RPMI7951 (cell line): ENCODE results near the gene FBXO41. TPM values are rescaled to one million over a fixed set of nuclear protein-coding genes. Genes with fewer than 3 reads are reported as not detected.

Experiments used
- DNase-seq: peaks from one replicate; pipeline ENCODE4 v3.0.0-alpha.2; 2012; ENCODE audit warnings: low read depth
- total RNA-seq: library from RNA; depleted of rRNA; stranded (reverse); fragments of >200 nt; shearing (Covaris generic); gene quantifications from 2 replicates; pipeline ENCODE4 v1.2.3, GENCODE V29; 2014

Gene FBXO41
- total RNA-seq, 1 experiment from 2014 or later, result 1.1 TPM

DNA sequence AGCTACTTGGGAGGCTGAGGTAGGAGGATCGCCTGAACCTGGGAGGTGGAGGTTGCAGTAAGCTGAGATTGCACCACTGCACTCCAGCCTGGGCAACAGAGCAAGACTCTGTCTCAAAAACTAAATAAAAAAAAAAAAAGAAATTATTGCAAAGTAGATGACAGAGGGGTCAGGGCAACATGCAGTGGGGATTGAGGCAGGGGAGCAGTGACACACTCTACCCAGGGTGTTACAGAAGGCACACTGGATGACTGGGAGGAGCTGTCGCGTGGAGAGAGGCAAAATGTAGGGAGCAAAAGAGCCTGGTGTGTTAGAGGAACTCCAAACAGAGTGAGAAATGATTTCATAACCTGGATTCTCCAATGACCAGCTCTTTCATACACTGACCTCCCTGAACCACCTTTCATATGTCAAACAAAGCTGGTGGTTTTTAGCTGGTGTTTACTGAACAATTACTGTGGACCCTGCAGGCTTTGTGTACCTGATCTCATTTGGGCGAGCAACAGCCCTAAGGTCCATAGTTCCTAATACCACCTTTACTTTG, 22.1 kb downstream of the FBXO41 start:
- DNase-seq, result no peak

GRCh38 chr2:73260338-73260984, 23.8 kb downstream of the FBXO41 start:
- peak; percentile 43 for DNase-seq

DNA sequence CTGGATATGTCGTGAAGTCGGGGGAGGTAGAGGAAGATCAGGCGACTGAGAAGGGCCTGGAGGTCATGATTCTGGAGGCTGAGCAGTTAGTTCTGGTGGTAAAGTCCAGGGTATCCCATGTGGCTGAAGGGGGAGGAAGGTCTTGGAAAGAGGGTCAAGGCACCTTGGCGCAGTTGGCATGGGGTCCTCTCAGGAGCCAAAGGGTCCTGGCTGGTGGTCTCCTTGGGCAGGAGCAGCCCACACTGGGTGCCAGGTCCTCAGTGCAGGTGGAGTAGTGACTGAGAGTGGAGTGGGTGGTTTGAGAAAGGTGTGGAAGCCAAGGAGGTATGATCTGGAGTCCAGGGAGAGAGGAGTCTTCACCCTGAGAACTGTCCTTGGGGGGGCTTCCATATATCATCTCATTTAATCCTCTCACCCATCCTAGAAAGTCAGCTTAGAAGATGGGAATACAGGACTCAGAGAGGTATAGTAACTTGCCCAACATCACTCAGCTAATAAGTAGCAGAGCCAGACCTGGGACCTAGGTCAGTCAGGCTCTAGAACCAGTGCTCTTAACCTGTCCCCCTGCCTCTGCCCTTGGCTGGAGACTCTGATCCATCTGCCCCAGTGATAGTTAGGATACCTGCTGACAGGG, 24.5 kb downstream of the FBXO41 start:
- DNase-seq, result no peak

DNA sequence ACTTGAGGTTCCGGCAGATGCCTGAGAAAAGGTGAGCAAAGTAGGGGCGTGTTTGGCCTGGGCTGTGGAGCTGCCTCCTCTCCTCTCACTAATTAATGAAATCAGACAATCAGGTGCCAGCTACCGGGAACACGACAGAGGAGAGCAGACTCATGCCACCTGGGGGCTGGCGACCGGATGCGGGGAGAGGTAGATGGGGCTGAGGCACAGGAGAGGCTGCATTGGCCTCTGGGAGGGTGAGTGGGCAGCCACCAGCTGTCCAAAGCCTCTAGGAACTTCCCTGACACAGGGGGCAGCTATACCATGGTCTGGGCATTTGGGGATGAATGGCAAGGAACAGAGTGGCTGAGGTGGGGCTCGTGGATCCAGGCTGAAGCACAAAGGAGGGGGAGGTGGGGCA, 25.0 kb downstream of the FBXO41 start:
- DNase-seq, result no peak

GRCh38 chr2:73258913-73259215, 25.4 kb downstream of the FBXO41 start:
- DNase-seq, result no peak

- DNase-seq, result no peak
Measured at GRCh38 chr2:73258186-73258912, 25.9 kb downstream of the FBXO41 start.

GRCh38 chr2:73257425-73258125, 26.7 kb downstream of the FBXO41 start:
- DNase-seq, result peak; percentile 15

GRCh38 chr2:73257021-73257420, 27.3 kb downstream of the FBXO41 start:
- no peak for DNase-seq

- no peak for DNase-seq
Measured at GRCh38 chr2:73256618-73256922, 27.7 kb downstream of the FBXO41 start.

- no peak for DNase-seq
Measured at GRCh38 chr2:73255907-73256617, 28.2 kb downstream of the FBXO41 start.

DNA sequence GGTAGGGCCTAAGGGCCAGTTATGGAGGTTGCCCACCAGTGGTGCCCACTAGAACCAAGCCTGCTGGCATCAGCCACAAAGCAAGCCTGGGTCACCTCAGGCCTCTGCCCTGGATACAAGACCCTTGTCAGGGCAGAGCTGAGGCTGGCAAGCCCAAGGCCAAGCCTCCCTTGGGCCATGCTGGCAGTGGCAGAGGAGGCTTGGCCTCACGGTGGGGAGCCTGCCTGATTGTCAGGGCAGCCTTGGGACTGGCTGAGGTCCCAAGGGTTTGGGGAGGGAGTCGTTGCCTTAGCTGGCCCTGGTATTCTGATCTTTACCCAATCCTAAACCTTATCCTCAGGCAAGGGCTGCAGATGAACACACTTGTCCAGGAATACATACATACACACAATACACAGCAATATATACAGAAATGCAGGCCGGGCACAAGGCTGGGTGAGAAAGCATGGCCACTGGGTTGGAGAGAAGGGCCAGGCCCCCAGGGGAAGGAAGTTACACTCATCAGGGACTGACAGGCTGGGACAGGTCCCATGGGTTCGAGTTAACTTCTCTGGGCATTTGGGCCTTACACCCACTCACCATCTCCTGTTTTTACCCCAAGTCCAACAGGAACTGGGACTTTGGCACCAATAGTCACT, 29.2 kb downstream of the FBXO41 start:
- no peak for DNase-seq

- DNase-seq, result no peak
Measured at GRCh38 chr2:73254343-73255006, 29.8 kb downstream of the FBXO41 start.

DNA sequence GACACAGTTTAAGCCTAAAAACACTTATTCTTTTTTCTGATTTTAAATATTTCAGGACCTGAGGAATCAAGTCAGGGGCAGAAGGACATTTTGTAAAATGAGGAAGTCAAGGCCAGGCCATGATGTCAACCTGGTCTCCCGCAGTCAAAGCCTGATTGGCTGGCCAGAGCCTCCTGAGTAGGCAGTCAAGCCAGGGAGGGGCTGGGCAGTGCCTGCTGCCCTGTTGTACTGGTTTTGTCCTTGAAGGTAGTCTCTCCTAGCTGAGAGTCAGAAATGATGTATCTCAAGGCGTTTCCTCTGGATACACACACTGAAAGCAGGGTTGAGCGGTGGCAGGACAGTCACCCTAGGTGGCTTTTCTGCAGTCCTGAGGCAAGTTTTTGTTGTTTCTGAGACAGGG, 30.4 kb downstream of the FBXO41 start:
- no peak for DNase-seq

GRCh38 chr2:73253400-73253799, 30.9 kb downstream of the FBXO41 start:
- no peak for DNase-seq

GRCh38 chr2:73252238-73253027, 31.8 kb downstream of the FBXO41 start:
- DNase-seq, result no peak

- no peak for DNase-seq
Measured at GRCh38 chr2:73250872-73251846, 33.1 kb downstream of the FBXO41 start.

DNA sequence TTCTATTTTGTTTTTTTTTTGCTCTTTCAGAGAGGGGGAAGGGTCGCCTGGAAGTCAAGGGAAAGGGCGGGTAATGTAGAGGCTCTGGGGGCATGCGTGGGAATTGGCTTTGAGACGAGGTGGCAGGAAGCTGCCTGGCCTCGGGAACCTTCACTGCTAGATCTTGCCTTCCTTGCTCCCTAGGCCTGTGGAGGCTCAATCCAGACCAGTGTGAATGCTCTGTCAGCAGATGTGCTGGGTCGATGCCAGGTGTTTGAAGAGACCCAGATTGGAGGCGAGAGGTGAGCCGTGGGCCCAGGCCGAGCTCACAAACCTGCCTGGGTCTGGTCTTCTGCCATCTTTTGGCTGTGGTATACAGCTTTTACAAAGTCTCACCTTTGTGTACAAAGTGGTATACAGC, 34.6 kb downstream of the FBXO41 start:
- DNase-seq, result no peak

DNA sequence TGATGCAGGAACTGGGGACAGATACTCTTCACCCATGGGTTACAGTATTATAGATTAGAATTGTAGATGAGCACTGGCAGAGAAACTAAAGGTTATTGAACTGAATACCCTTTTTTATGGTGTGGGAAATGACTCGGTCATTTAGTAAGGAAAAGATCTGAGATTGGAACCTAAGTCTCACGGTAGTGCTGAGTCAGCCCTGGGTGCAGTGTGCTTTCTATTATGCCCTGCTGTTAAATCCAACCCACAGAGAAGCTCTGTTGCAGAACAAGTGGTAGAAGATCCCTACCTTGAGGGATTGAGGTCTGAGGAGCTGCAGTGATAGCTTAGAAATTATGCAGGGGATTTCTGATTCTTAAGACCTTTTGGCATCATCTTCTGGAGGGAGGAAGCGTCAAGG, 37.4 kb downstream of the FBXO41 start:
- no peak for DNase-seq

GRCh38 chr2:73244580-73244979, 39.7 kb downstream of the FBXO41 start:
- no peak for DNase-seq
